Ishikawa (cell line): ENCODE measurements around the gene PRKCE.

Experiments used
- CEBPB ChIP-seq: IDR thresholded peaks from 2 replicates; pipeline ENCODE4 v1.6.1; 2012
- CREB1 ChIP-seq: IDR thresholded peaks from 2 replicates; pipeline ENCODE4 v1.6.1; 2012; ENCODE audit warnings: low read depth
- EGR1 ChIP-seq: IDR thresholded peaks from 2 replicates; pipeline ENCODE4 v1.6.1; 2012
- EP300 ChIP-seq: IDR thresholded peaks from 2 replicates; pipeline ENCODE4 v1.6.1; 2012; ENCODE audit warnings: borderline replicate concordance
- FOXM1 ChIP-seq: IDR thresholded peaks from 2 replicates; pipeline ENCODE4 v1.6.1; 2012; ENCODE audit warnings: low read depth, borderline replicate concordance
- MAX ChIP-seq: IDR thresholded peaks from 2 replicates; pipeline ENCODE4 v1.6.1; 2012
- NFIC ChIP-seq: IDR thresholded peaks from 2 replicates; pipeline ENCODE4 v1.6.1; 2012
- RAD21 ChIP-seq: IDR thresholded peaks from 2 replicates; pipeline ENCODE4 v1.6.1; 2012; ENCODE audit warnings: low read depth
- REST ChIP-seq: IDR thresholded peaks from 2 replicates; pipeline ENCODE4 v1.6.1; 2012; ENCODE audit warnings: low read depth, mild to moderate bottlenecking
- TAF1 ChIP-seq: IDR thresholded peaks from 2 replicates; pipeline ENCODE4 v1.6.1; 2012; ENCODE audit warnings: low read depth, mild to moderate bottlenecking
- TCF12 ChIP-seq: IDR thresholded peaks from 2 replicates; pipeline ENCODE4 v1.6.1; 2012; ENCODE audit warnings: low read depth
- TEAD4 ChIP-seq: IDR thresholded peaks from 2 replicates; pipeline ENCODE4 v1.6.1; 2012
- USF1 ChIP-seq: IDR thresholded peaks from 2 replicates; pipeline ENCODE4 v1.6.1; 2012
- YY1 ChIP-seq: IDR thresholded peaks from 2 replicates; pipeline ENCODE4 v1.6.1; 2012; ENCODE audit warnings: low read depth
- ZBTB7A ChIP-seq: IDR thresholded peaks from 2 replicates; pipeline ENCODE4 v1.6.1; 2012; ENCODE audit warnings: low read depth

The PRKCE gene

DNA sequence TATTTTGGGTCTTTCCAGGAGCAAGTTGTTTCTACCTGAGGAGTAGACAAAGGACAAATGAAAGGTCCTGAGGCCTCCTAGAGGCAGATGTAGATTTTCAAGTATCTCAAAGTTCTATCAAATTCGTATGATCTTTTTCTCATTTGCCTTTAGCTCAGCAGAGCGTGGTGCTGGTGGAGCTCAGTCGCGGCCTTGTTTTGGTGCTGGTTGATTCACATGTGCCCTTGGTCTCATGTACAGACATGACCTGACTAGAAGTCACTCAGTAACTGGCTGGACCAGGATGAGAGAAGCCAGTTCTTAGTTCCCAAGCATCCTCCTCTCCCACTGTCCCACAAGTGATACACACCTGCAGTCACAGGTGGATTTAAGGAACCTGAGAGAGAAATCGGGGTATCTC lies 264.0 kb downstream of the PRKCE start:
- no peak for TF ChIP-seq NFIC

DNA sequence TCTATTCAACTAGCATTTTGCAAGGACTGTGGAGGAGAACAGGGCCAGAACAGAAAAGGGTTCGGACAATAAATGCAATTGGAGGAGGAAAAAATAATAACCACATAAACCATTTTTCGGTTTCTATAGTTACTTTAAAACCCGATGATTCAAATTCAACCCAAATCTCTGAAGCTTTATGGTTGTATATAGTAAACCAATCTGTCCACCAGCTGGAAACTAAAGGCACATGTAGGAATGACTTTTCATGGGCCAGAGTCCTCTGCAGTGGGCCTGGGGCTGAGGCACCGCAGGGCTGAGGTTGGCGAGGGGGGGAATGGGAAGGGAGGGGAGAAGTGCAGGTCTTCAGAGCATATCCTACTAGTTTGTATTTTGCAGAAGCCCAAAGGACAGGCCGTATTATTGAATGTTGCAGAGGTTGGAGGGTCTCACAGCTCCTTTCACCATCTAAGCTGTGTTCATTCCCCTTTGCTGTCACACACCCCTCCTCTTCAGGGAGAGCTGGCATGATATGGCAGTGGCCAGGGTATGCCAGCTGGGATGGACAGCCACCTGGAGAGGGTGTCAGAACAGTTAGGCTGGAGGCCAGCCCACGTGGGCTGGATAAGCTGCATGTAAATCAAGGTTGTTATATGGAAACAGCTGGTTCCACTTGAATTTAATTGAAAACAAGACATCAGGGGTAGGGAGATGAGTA lies 267.1 kb downstream of the PRKCE start:
- TF ChIP-seq TAF1 (no peak), REST (no peak), EGR1 (no peak), CREB1 (no peak), ZBTB7A (no peak)

DNA sequence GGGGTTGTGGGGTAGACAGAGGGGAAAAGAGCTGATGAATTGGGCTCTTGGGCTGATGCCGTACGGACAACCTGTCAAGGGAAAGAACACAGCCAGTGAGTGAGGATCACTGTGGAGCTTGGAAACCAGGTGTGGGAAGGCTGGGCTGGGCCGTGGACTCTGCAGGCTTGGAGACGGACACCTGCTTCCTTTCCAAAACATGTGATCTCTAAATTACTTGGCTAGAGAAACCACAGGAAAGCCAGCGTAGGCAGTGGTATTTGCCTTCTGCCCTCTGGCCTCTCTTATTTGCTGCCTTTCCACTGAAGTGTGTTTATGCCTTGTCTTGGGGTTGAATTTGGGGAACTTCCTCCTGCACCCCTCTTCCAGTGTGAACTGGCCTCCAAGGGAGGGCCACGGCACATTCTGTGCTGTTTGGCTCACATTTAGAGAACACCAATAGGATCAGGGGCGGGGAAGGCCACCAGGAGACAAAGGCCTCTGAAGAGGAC lies 267.7 kb downstream of the PRKCE start:
- TF ChIP-seq EP300 (no peak), RAD21 (no peak), ZBTB7A (no peak), NFIC (no peak), CREB1 (no peak), CEBPB (no peak), FOXM1 (no peak), TAF1 (no peak), MAX (no peak), USF1 (no peak), TEAD4 (no peak), TCF12 (no peak), REST (no peak), EGR1 (no peak), YY1 (no peak)

DNA sequence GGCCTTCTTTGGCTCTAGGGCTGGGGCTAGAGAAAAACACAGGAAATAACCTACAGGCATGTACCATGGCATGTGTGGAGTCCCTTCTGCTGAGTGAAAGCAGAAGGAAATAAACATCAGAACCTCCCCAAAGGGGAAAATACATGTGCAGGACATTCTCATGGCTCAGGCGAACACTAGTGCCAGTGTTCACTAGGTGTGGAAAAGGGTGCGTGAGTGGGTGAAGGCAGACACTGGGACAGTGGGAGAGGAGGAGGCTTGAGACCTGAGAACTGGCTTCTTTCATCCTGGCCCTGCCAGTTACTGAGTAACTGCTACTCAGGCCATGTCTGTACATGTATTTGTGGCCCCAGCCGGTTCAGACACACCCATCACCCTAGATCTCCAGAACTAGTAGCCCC lies 268.2 kb downstream of the PRKCE start:
- TF ChIP-seq TEAD4 = no peak
- no peak for TF ChIP-seq CEBPB

- TF ChIP-seq EGR1 = no peak
- TF ChIP-seq TCF12 = no peak
- TF ChIP-seq FOXM1 = no peak
- no peak for TF ChIP-seq NFIC
These were observed 270.4 kb downstream of the PRKCE start for GRCh38 chr2:45921921-45922320.

DNA sequence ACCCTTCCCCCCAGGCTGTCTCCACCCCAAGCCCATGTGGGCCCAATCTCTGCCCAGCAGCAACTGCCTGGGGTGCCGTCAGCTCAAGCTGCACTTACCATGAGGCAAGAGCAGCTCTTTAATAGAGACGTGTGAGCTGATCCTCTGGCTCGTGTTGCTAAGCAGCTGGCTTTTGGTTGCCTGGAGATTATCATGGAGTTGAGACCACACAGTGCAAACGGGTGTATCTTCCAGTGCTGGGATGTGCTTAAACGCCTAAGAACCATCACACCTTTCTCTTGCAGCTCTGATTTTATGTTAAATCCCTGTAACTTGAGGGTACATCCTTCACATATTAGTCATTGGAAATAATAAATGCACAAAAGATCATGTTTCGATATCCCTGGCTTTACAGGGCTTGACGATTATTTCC lies 271.1 kb downstream of the PRKCE start:
- no peak for TF ChIP-seq EP300
- TF ChIP-seq USF1 = no peak
- TF ChIP-seq FOXM1 = no peak
- no peak for TF ChIP-seq YY1
- TF ChIP-seq EGR1 = no peak
- TF ChIP-seq CEBPB = no peak
- TF ChIP-seq TAF1 = no peak
- TF ChIP-seq REST = no peak
- TF ChIP-seq ZBTB7A = no peak
- TF ChIP-seq TCF12 = no peak
- no peak for TF ChIP-seq CREB1
- TF ChIP-seq MAX = no peak
- TF ChIP-seq NFIC = no peak
- TF ChIP-seq TEAD4 = no peak
- TF ChIP-seq RAD21 = no peak
